DMS153 (cell line): ENCODE measurements around the gene MPZL1.

Source experiments
- DNase-seq: peaks from one replicate; lab custom pipeline; 2025; lab: John Stamatoyannopoulos, UW

MPZL1 gene

GRCh38 chr1:167751676-167752075, 29.9 kb downstream of the MPZL1 start:
- DNase-seq: no peak

- no peak for DNase-seq
Measured at GRCh38 chr1:167752219-167752985, 30.6 kb downstream of the MPZL1 start.

GRCh38 chr1:167755654-167756053, 33.9 kb downstream of the MPZL1 start:
- no peak for DNase-seq

DNA sequence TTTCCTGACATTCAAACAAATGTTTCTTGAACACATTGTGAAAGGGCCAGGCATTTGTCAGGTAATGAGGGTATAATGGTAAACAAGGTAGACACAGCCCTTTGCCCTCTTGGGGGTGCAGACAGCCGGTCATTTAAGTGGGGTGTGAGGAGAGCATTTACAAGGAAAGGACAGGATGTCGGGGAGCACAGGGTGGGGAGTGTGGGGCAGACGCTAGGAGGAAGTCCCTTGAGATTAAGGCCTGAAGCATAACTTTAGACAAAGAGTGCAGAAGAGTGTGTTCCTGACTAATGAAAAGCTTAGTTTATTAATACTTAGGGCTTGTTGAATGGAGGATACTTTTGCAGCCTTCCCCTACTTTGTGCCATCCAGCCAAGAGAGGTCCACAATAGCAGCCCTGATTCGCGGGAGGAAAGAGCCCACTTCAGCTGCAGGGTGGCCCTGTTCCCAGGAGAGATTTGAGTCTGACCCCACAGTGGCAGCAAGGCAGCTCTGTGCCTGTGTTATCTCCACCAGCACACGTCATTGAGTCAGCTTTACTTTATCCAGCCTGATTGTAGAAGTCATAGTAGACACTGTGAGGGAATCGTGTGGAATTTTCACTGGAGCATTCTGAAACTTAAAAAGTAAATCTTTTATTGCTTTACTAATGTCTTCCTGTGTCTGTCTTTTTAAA, 35.1 kb downstream of the MPZL1 start:
- no peak for DNase-seq

- no peak for DNase-seq
Measured at GRCh38 chr1:167757433-167758309, 35.9 kb downstream of the MPZL1 start.

DNA sequence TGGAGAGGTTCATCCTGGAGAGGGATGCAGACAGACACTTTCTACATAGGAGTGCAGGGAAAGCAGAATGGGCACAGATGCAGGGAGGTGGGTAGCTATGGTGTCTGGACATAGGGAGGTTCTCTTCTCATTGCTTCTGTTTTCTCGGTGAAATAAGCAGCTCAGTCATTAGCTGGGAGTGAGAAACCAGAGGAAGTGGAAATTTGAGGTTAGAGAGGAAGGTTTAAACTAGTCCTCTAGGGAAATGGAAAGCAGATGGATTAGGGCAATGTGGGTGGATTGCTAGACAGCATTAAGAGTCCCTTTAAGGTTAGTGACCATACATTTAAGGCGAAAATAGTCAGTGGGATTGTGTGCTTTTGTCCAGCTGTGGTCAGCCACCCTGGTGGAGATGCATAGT, 39.6 kb downstream of the MPZL1 start:
- DNase-seq: no peak

DNA sequence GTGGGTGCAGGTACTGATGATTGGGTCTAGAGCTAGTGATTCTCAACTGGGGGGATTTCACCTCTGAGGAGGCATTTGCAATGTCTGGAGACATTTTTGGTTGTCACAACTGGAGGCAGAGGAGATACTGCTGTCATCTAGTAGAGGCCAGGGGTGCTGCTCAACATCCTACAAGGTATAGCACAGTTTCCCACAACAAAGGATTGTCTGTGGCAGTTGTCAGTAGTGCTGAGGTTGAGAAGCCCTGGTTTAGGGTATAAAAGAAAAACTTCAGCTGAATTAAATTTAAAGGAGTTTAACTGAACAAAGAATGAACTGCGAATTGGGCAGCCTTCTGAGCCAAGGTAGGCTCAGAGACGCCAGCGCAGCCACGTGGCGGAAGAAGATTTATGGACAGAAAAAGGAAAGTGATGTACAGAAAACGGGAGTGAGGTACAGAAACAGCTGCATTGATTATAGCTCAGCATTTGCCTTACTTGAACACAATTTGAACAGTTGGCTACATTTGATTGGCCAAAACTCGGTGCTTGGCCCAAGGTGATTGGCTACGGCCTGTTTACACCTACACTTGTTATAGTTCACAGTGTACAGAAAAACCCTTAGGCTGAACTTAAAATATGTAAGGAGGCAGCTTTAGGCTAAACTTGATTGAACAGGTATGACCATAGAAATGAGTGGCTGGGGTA, 40.4 kb downstream of the MPZL1 start:
- DNase-seq: no peak

DNA sequence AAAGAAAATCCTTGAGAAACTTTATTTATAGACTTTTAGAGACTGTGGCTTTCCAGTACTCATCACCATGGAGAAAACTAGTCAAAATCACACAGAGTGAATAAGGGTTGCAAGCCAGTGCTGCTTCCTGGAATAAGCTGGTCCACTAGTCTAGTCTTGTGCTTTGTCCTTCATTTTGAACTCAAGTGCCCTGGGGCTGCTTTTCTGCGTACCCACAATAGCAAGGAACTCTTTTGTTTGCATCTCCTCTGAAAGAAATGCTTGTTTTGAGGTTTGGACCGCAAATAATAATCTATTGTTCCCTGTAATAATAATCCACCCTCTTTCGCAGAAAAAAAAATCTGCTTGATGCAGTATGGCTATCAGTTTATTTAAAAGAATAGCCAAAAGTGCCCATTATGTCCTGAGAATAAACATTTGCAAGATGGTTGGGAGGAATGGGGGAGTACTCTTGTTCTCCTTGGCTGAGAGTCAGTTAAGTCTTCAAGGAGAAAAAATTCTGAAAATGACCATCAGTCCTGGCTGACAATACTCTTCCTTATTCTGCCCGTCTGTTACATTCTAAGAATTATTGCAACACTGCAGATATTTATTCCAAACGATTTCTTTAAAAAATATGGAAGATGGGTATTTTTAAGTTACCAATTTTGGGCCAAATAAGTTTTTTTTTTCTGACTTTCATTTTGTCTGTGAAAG, 41.9 kb downstream of the MPZL1 start:
- DNase-seq: no peak

- no peak for DNase-seq
Measured at GRCh38 chr1:167764458-167765330, 42.9 kb downstream of the MPZL1 start.

DNA sequence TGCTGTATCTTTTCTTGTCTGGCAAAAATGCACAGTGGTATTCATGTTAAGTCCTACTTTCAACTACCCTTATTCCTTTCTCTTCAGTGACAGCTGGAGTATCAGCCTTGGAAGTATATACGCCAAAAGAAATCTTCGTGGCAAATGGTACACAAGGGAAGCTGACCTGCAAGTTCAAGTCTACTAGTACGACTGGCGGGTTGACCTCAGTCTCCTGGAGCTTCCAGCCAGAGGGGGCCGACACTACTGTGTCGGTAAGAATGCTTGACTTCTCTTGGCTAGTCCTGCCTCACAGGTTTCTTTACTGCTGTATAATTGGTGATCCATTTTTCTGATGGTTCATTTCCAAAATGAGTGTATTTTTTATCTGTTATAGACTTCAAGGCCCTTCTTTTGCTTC, 43.7 kb downstream of the MPZL1 start:
- no peak for DNase-seq

- DNase-seq: no peak
Measured at GRCh38 chr1:167766538-167766937, 44.8 kb downstream of the MPZL1 start.

GRCh38 chr1:167767761-167768160, 46.0 kb downstream of the MPZL1 start:
- no peak for DNase-seq

DNA sequence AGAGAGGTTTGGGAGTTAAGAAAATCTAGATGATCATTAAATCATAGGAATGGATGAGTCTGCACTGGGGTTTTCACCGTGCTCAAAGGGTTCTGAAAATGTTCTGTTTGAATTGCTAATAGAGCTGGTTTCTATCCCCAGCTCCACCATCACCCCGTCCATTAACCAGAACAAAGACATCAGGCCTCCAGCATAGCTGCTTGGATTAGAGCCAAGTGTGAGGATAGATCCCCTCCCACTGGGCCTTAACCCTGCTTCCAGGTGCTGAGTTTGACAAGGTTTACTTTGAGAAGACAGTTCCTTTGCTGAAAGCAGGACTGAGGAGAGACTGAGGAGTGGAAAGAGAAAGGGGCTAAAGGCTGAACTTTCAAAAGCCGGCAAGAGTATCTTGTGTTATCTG, 48.3 kb downstream of the MPZL1 start:
- peak; percentile 18 for DNase-seq

DNA sequence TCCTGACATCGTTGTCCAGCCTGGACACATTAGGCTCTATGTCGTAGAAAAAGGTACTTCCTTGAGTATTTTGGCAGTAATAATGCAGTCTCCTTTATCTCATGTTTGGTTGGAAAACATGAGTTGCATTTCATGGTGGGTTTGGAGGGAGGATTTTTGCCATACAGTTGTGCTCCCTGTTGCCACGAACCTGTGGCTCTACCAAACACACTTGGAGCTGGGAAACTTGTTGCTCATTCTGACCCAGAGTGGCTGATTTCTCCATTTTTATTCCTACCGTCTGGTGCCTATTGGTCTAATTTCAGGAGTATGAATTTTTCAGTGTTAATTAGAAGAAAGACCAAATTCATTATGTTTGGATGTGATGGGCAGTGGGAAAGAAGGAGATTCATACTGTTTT, 50.7 kb downstream of the MPZL1 start:
- no peak for DNase-seq

DNA sequence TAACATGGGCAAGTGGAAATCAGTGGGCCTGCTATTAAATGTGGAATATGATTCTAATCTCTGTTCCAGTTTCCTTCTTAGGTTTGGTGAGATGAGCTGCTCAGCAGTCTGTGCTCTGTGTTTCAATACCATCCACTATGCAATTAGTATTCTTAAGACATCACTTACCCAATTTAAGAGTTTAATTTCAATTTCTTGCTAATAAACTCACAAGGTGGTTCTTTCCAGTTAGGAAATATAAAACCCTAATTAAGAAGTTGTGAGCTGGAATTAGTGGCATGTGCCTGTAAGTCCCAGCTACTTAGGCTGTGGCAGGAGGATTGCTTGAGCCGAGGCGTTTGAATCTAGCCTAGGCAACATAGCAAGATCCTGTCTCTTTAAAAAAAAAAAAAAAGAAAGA, 51.7 kb downstream of the MPZL1 start:
- DNase-seq: no peak

GRCh38 chr1:167774710-167775109, 52.9 kb downstream of the MPZL1 start:
- DNase-seq: no peak

DNA sequence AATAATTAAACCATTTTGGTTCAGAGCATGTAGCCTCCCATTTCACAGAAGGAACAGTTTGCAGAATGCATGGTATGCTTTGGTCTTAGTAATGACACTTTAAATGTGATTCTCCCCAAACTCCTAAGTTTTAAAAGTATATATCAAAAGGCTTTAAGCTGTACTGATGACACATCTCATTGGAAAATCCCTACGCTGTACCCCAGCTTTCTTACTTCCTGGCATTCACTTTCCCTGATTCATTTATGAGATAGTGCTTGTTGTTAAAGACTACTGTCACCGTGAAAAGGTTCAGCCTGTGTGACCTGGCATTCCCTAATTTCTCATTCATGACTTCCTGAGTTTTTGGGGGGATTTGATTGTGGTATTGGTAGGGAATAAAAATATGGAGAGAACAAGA, 53.4 kb downstream of the MPZL1 start:
- DNase-seq: no peak

GRCh38 chr1:167776151-167776550, 54.4 kb downstream of the MPZL1 start:
- DNase-seq: no peak

GRCh38 chr1:167776616-167777268, 55.0 kb downstream of the MPZL1 start:
- no peak for DNase-seq

DNA sequence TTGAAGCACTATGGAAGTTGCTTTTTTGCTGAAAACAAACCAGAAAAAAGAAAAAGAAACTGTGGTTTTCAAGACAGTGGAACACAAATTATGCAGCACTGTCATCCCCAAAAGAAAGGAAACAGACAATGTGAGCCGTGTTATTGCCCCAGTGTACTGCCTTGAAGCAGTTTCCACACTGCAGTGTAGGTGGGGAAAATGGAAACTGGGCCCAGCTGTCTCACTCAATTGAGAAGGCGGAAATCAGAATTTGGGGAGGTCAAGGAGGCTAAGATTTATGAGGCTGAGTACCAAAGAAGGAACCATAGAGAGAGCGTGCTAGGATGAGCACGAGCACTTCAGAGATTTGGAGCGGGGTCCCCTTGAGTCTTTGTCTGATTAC, 55.5 kb downstream of the MPZL1 start:
- DNase-seq: no peak
